Measurements from ENCODE around the gene EPB42.

EPB42 gene

GRCh38 chr15:43251185-43251870 lies 30.5 kb upstream of the EPB42 start:
- Mint-ChIP-seq H3K9me3 (no peaks in the 10 kb centered on the region), H3K27ac (ENCODE audit: low read depth) (peak overlapping the region; percentile 76), H3K4me1 (peaks cover 27% of the 10 kb centered on the region), H3K36me3 (ENCODE audit: insufficient read depth) (peaks cover 7% of the 10 kb centered on the region), H3K4me3 (no peak overlapping the region), H3K27me3 (peaks cover 9% of the 10 kb centered on the region)
- ATAC-seq (replicated peaks; ENCODE audit: extremely low read depth, poor library complexity, severe bottlenecking) (no peak), DNase-seq (ENCODE audit: low spot score in 2 of 2) (no peak)

GRCh38 chr15:43250785-43251184 lies 30.0 kb upstream of the EPB42 start:
- H3K4me1 Mint-ChIP-seq = peaks cover 27% of the 10 kb centered on the region
- H3K9me3 Mint-ChIP-seq = no peaks in the 10 kb centered on the region
- H3K27ac Mint-ChIP-seq (ENCODE audit: low read depth) = peak overlapping the region; percentile 1
- H3K4me3 Mint-ChIP-seq = no peak overlapping the region
- DNase-seq (ENCODE audit: low spot score in 2 of 2) (no peak), ATAC-seq (replicated peaks; ENCODE audit: extremely low read depth, poor library complexity, severe bottlenecking) (no peak)
- H3K36me3 Mint-ChIP-seq (ENCODE audit: insufficient read depth) = peaks cover 7% of the 10 kb centered on the region
- H3K27me3 Mint-ChIP-seq = peaks cover 9% of the 10 kb centered on the region

- H3K9me3 Mint-ChIP-seq = no peaks in the 10 kb centered on the region
- peaks cover 26% of the 10 kb centered on the region for H3K4me1 Mint-ChIP-seq
- DNase-seq (ENCODE audit: low spot score in 2 of 2) (no peak), ATAC-seq (replicated peaks; ENCODE audit: extremely low read depth, poor library complexity, severe bottlenecking) (no peak)
- H3K36me3 Mint-ChIP-seq (ENCODE audit: insufficient read depth) = peaks cover 7% of the 10 kb centered on the region
- H3K27ac Mint-ChIP-seq (ENCODE audit: low read depth) = no peak overlapping the region
- H3K27me3 Mint-ChIP-seq = peaks cover 9% of the 10 kb centered on the region
- no peak overlapping the region for H3K4me3 Mint-ChIP-seq
Observed at GRCh38 chr15:43249699-43250203, 28.9 kb upstream of the EPB42 start.

GRCh38 chr15:43249236-43249635 lies 28.4 kb upstream of the EPB42 start:
- Mint-ChIP-seq H3K27ac (ENCODE audit: low read depth) (no peak overlapping the region), H3K4me3 (no peak overlapping the region), H3K4me1 (peaks cover 21% of the 10 kb centered on the region)

GRCh38 chr15:43246261-43246774 lies 25.5 kb upstream of the EPB42 start:
- Mint-ChIP-seq H3K27ac (ENCODE audit: low read depth) (no peak overlapping the region), H3K4me1 (peaks cover 5% of the 10 kb centered on the region), H3K4me3 (no peak overlapping the region), H3K36me3 (ENCODE audit: insufficient read depth) (no peaks in the 10 kb centered on the region), H3K27me3 (no peaks in the 10 kb centered on the region), H3K9me3 (no peaks in the 10 kb centered on the region)
- ATAC-seq (replicated peaks; ENCODE audit: extremely low read depth, poor library complexity, severe bottlenecking) (no peak), DNase-seq (ENCODE audit: low spot score in 2 of 2) (no peak)

More at GRCh38 chr15:43249236-43249635, 28.4 kb upstream of the EPB42 start:
- Mint-ChIP-seq H3K27me3 (peaks cover 9% of the 10 kb centered on the region), H3K9me3 (no peaks in the 10 kb centered on the region), H3K36me3 (ENCODE audit: insufficient read depth) (peaks cover 7% of the 10 kb centered on the region)
- no peak for ATAC-seq (replicated peaks; ENCODE audit: extremely low read depth, poor library complexity, severe bottlenecking)
- DNase-seq (ENCODE audit: low spot score in 2 of 2) = no peak

GRCh38 chr15:43244092-43244491 lies 23.3 kb upstream of the EPB42 start:
- ATAC-seq (replicated peaks; ENCODE audit: extremely low read depth, poor library complexity, severe bottlenecking) (no peak), DNase-seq (ENCODE audit: low spot score in 2 of 2) (no peak)
- no peaks in the 10 kb centered on the region for H3K9me3 Mint-ChIP-seq
- no peaks in the 10 kb centered on the region for H3K27me3 Mint-ChIP-seq
- no peak overlapping the region for H3K4me3 Mint-ChIP-seq
- H3K27ac Mint-ChIP-seq (ENCODE audit: low read depth) = no peak overlapping the region
- no peaks in the 10 kb centered on the region for H3K4me1 Mint-ChIP-seq
- H3K36me3 Mint-ChIP-seq (ENCODE audit: insufficient read depth) = no peaks in the 10 kb centered on the region

GRCh38 chr15:43243020-43243645 lies 22.3 kb upstream of the EPB42 start:
- DNase-seq (ENCODE audit: low spot score in 2 of 2) (no peak), ATAC-seq (replicated peaks; ENCODE audit: extremely low read depth, poor library complexity, severe bottlenecking) (no peak)
- Mint-ChIP-seq H3K27ac (ENCODE audit: low read depth) (no peak overlapping the region), H3K36me3 (ENCODE audit: insufficient read depth) (no peaks in the 10 kb centered on the region), H3K4me3 (no peak overlapping the region), H3K4me1 (no peaks in the 10 kb centered on the region), H3K9me3 (no peaks in the 10 kb centered on the region), H3K27me3 (peaks cover 7% of the 10 kb centered on the region)

- Mint-ChIP-seq H3K9me3 (no peaks in the 10 kb centered on the region), H3K4me1 (no peaks in the 10 kb centered on the region), H3K4me3 (no peak overlapping the region), H3K27me3 (peaks cover 12% of the 10 kb centered on the region), H3K36me3 (ENCODE audit: insufficient read depth) (no peaks in the 10 kb centered on the region), H3K27ac (ENCODE audit: low read depth) (no peak overlapping the region)
- DNase-seq (ENCODE audit: low spot score in 2 of 2) (no peak), ATAC-seq (replicated peaks; ENCODE audit: extremely low read depth, poor library complexity, severe bottlenecking) (no peak)
Observed at GRCh38 chr15:43242616-43243015, 21.8 kb upstream of the EPB42 start.

GRCh38 chr15:43241100-43241499 lies 20.3 kb upstream of the EPB42 start:
- DNase-seq (ENCODE audit: low spot score in 2 of 2) (no peak), ATAC-seq (replicated peaks; ENCODE audit: extremely low read depth, poor library complexity, severe bottlenecking) (no peak)
- no peak overlapping the region for H3K27ac Mint-ChIP-seq (ENCODE audit: low read depth)
- no peaks in the 10 kb centered on the region for H3K36me3 Mint-ChIP-seq (ENCODE audit: insufficient read depth)
- no peak overlapping the region for H3K4me3 Mint-ChIP-seq
- no peaks in the 10 kb centered on the region for H3K4me1 Mint-ChIP-seq
- peaks cover 13% of the 10 kb centered on the region for H3K27me3 Mint-ChIP-seq
- no peaks in the 10 kb centered on the region for H3K9me3 Mint-ChIP-seq

GRCh38 chr15:43239732-43240491 lies 19.1 kb upstream of the EPB42 start:
- ATAC-seq (replicated peaks; ENCODE audit: extremely low read depth, poor library complexity, severe bottlenecking) (no peak), DNase-seq (ENCODE audit: low spot score in 2 of 2) (no peak)
- H3K36me3 Mint-ChIP-seq (ENCODE audit: insufficient read depth) = no peaks in the 10 kb centered on the region

GRCh38 chr15:43238671-43239131 lies 17.9 kb upstream of the EPB42 start:
- no peaks in the 10 kb centered on the region for H3K9me3 Mint-ChIP-seq
- H3K27ac Mint-ChIP-seq (ENCODE audit: low read depth) = no peak overlapping the region
- H3K4me3 Mint-ChIP-seq = no peak overlapping the region
- no peak for ATAC-seq (replicated peaks; ENCODE audit: extremely low read depth, poor library complexity, severe bottlenecking)
- peaks cover 28% of the 10 kb centered on the region for H3K27me3 Mint-ChIP-seq
- H3K4me1 Mint-ChIP-seq = no peaks in the 10 kb centered on the region
- DNase-seq (ENCODE audit: low spot score in 2 of 2) = no peak
- no peaks in the 10 kb centered on the region for H3K36me3 Mint-ChIP-seq (ENCODE audit: insufficient read depth)

More at GRCh38 chr15:43239732-43240491, 19.1 kb upstream of the EPB42 start:
- Mint-ChIP-seq H3K4me1 (no peaks in the 10 kb centered on the region), H3K27me3 (peaks cover 22% of the 10 kb centered on the region), H3K4me3 (no peak overlapping the region), H3K27ac (ENCODE audit: low read depth) (no peak overlapping the region), H3K9me3 (no peaks in the 10 kb centered on the region)

GRCh38 chr15:43237842-43238470 lies 17.1 kb upstream of the EPB42 start:
- ATAC-seq (replicated peaks; ENCODE audit: extremely low read depth, poor library complexity, severe bottlenecking) (no peak), DNase-seq (ENCODE audit: low spot score in 2 of 2) (no peak)
- peaks cover 28% of the 10 kb centered on the region for H3K27me3 Mint-ChIP-seq
- H3K4me1 Mint-ChIP-seq = no peaks in the 10 kb centered on the region
- no peaks in the 10 kb centered on the region for H3K36me3 Mint-ChIP-seq (ENCODE audit: insufficient read depth)
- no peak overlapping the region for H3K27ac Mint-ChIP-seq (ENCODE audit: low read depth)
- H3K4me3 Mint-ChIP-seq = no peak overlapping the region
- no peaks in the 10 kb centered on the region for H3K9me3 Mint-ChIP-seq
